Stimulated activated CD4-positive, alpha-beta T cell treated with anti-CD3 and anti-CD28 coated beads, Interleukin-1b, Interleukin-23, amount 100 ng/mL, for 4 hours (primary cell): Measurements from ENCODE around the gene RAD51B.
"Not testable (repeated sequence)": the region's sequence is repeated elsewhere in the genome, so short reads cannot be mapped to it uniquely, and the experiment has no call there.

Experiments
- DNase-seq, 2 donors: peaks; one replicate each; pipeline ENCODE4 v3.0.0-alpha.2; 2020; ENCODE audit warnings: low read depth in 2 of 2

Gene RAD51B

GRCh38 chr14:68740788-68741476 is 921.4 kb downstream of the RAD51B start:
- no peak for DNase-seq

GRCh38 chr14:68741477-68741791 is 921.9 kb downstream of the RAD51B start:
- no peak for DNase-seq

- DNase-seq, result no peak
These were observed 922.4 kb downstream of the RAD51B start for GRCh38 chr14:68741839-68742470.

GRCh38 chr14:68744613-68745012 is 925.0 kb downstream of the RAD51B start:
- no peak for DNase-seq

- DNase-seq, result no peak
These were observed 927.8 kb downstream of the RAD51B start for GRCh38 chr14:68747393-68747792.

GRCh38 chr14:68748260-68748659 is 928.7 kb downstream of the RAD51B start:
- DNase-seq, result no peak

- DNase-seq, result no peak
These were observed 929.1 kb downstream of the RAD51B start for GRCh38 chr14:68748691-68749090.

GRCh38 chr14:68749487-68750475 is 930.2 kb downstream of the RAD51B start:
- no peak for DNase-seq

- no peak for DNase-seq
These were observed 932.9 kb downstream of the RAD51B start for GRCh38 chr14:68752271-68753006.

- no peak for DNase-seq
These were observed 934.1 kb downstream of the RAD51B start for GRCh38 chr14:68753690-68754089.

GRCh38 chr14:68755016-68755353 is 935.4 kb downstream of the RAD51B start:
- no peak for DNase-seq

- no peak for DNase-seq
These were observed 936.5 kb downstream of the RAD51B start for GRCh38 chr14:68756000-68756481.

GRCh38 chr14:68756734-68757133 is 937.2 kb downstream of the RAD51B start:
- DNase-seq, result no peak

- DNase-seq, result no peak
These were observed 938.1 kb downstream of the RAD51B start for GRCh38 chr14:68757618-68758081.

GRCh38 chr14:68758301-68758700 is 938.7 kb downstream of the RAD51B start:
- DNase-seq, result no peak

GRCh38 chr14:68759017-68759560 is 939.5 kb downstream of the RAD51B start:
- DNase-seq, result no peak

- no peak for DNase-seq
These were observed 940.4 kb downstream of the RAD51B start for GRCh38 chr14:68759937-68760336.

- DNase-seq, result no peak
These were observed 941.2 kb downstream of the RAD51B start for GRCh38 chr14:68760761-68761160.

- no peak for DNase-seq
These were observed 941.8 kb downstream of the RAD51B start for GRCh38 chr14:68761391-68761790.

GRCh38 chr14:68762953-68763764 is 943.6 kb downstream of the RAD51B start:
- no peak for DNase-seq

GRCh38 chr14:68763843-68764242 is 944.3 kb downstream of the RAD51B start:
- not testable (repeated sequence) for DNase-seq
